ENCODE results near the gene CRISPLD2.

GRCh38 chr16:84800158-84800978 lies 19.4 kb upstream of the CRISPLD2 start:
- TF ChIP-seq EP300 (IDR thresholded peaks at IDR 0.05) (no peak), POLR2A (IDR thresholded peaks at IDR 0.05) (no peak)
- TF ChIP-seq, protein P1, sequence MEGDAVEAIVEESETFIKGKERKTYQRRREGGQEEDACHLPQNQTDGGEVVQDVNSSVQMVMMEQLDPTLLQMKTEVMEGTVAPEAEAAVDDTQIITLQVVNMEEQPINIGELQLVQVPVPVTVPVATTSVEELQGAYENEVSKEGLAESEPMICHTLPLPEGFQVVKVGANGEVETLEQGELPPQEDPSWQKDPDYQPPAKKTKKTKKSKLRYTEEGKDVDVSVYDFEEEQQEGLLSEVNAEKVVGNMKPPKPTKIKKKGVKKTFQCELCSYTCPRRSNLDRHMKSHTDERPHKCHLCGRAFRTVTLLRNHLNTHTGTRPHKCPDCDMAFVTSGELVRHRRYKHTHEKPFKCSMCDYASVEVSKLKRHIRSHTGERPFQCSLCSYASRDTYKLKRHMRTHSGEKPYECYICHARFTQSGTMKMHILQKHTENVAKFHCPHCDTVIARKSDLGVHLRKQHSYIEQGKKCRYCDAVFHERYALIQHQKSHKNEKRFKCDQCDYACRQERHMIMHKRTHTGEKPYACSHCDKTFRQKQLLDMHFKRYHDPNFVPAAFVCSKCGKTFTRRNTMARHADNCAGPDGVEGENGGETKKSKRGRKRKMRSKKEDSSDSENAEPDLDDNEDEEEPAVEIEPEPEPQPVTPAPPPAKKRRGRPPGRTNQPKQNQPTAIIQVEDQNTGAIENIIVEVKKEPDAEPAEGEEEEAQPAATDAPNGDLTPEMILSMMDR (IDR thresholded peaks at IDR 0.05) = no peak

All from suprapubic skin (tissue), 3 donors.